ENCODE data around the gene DPPA2. TPM values are rescaled to one million over a fixed set of nuclear protein-coding genes. Genes with fewer than 3 reads are reported as not detected.

The DPPA2 gene
- total RNA-seq, 1 experiment from 2014 or later: not detected

GRCh38 chr3:109330405-109330804, 14.1 kb upstream of the DPPA2 start:
- intact Hi-C loops (cut with micrococcal nuclease; ENCODE audit: unreplicated experiment): no loop called here
- Histone ChIP-seq H3K27ac (ENCODE audit: low read length) (no peak overlapping the region), H3K4me1 (ENCODE audit: control insufficient read depth, insufficient read depth, low read length) (no peaks in the 10 kb centered on the region), H3K9me3 (ENCODE audit: control insufficient read depth, insufficient read depth, low read depth, low read length) (no peaks in the 10 kb centered on the region), H3K27me3 (ENCODE audit: control insufficient read depth, insufficient read depth, low read length) (0 out of 2 replicates have a peak, but pooled peaks cover 2% of the 10 kb centered on the region), H3K4me3 (ENCODE audit: low read depth in 2 of 2, low read length in 2 of 2) (no peak overlapping the region), H3K36me3 (ENCODE audit: control insufficient read depth, insufficient read depth, low read length) (no peaks in the 10 kb centered on the region)
- DNase-seq (ENCODE audit: low read depth, low spot score) (no peak), ATAC-seq (no peak)
- ChIA-PET CTCF (no interaction called here), POLR2A (no interaction called here)
- no peak for TF ChIP-seq SIN3A (IDR thresholded peaks at IDR 0.05; ENCODE audit: borderline replicate concordance, insufficient read depth, low read depth, low read length)
- TF ChIP-seq CTCF (IDR thresholded peaks at IDR 0.05): no peak
- no peak for TF ChIP-seq TCF7L2 (IDR thresholded peaks at IDR 0.05; ENCODE audit: low read depth, low read length)
- TF ChIP-seq REST (IDR thresholded peaks at IDR 0.05; ENCODE audit: insufficient read depth in 1 of 2, low read depth in 2 of 2, low read length in 1 of 2): no peak
- TF ChIP-seq POLR2AphosphoS5 (IDR thresholded peaks at IDR 0.05; ENCODE audit: low read depth, low read length): no peak
- no TSS peak for BruUV-seq (replicated peaks)
- in situ Hi-C loops (cut with HindIII; ENCODE audit: low pct_unique_long_range_greater_than_20kb, low sequenced_read_pairs): no loop called here

GRCh38 chr3:109328202-109328601, 11.9 kb upstream of the DPPA2 start:
- no peak overlapping the region for H3K27ac ChIP-seq (ENCODE audit: low read length)
- DNase-seq (ENCODE audit: low read depth, low spot score) (no peak), ATAC-seq (no peak)
- ChIA-PET CTCF (no interaction called here), POLR2A (no interaction called here)
- H3K9me3 ChIP-seq (ENCODE audit: control insufficient read depth, insufficient read depth, low read depth, low read length): no peaks in the 10 kb centered on the region
- H3K4me3 ChIP-seq (ENCODE audit: low read depth in 2 of 2, low read length in 2 of 2): no peak overlapping the region
- H3K36me3 ChIP-seq (ENCODE audit: control insufficient read depth, insufficient read depth, low read length): no peaks in the 10 kb centered on the region
- no peaks in the 10 kb centered on the region for H3K4me1 ChIP-seq (ENCODE audit: control insufficient read depth, insufficient read depth, low read length)
- intact Hi-C loops (cut with micrococcal nuclease; ENCODE audit: unreplicated experiment) (no loop called here), in situ Hi-C loops (cut with HindIII; ENCODE audit: low pct_unique_long_range_greater_than_20kb, low sequenced_read_pairs) (no loop called here)
- TF ChIP-seq REST (IDR thresholded peaks at IDR 0.05; ENCODE audit: insufficient read depth in 1 of 2, low read depth in 2 of 2, low read length in 1 of 2) (no peak), CTCF (IDR thresholded peaks at IDR 0.05) (no peak), TCF7L2 (IDR thresholded peaks at IDR 0.05; ENCODE audit: low read depth, low read length) (no peak), POLR2AphosphoS5 (IDR thresholded peaks at IDR 0.05; ENCODE audit: low read depth, low read length) (no peak), SIN3A (IDR thresholded peaks at IDR 0.05; ENCODE audit: borderline replicate concordance, insufficient read depth, low read depth, low read length) (no peak)
- no TSS peak for BruUV-seq (replicated peaks)
- H3K27me3 ChIP-seq (ENCODE audit: control insufficient read depth, insufficient read depth, low read length): 0 out of 2 replicates have a peak, but pooled peaks cover 2% of the 10 kb centered on the region

All from Panc1 (cell line).